Measurements from ENCODE around the gene FARS2.

FARS2 gene

DNA sequence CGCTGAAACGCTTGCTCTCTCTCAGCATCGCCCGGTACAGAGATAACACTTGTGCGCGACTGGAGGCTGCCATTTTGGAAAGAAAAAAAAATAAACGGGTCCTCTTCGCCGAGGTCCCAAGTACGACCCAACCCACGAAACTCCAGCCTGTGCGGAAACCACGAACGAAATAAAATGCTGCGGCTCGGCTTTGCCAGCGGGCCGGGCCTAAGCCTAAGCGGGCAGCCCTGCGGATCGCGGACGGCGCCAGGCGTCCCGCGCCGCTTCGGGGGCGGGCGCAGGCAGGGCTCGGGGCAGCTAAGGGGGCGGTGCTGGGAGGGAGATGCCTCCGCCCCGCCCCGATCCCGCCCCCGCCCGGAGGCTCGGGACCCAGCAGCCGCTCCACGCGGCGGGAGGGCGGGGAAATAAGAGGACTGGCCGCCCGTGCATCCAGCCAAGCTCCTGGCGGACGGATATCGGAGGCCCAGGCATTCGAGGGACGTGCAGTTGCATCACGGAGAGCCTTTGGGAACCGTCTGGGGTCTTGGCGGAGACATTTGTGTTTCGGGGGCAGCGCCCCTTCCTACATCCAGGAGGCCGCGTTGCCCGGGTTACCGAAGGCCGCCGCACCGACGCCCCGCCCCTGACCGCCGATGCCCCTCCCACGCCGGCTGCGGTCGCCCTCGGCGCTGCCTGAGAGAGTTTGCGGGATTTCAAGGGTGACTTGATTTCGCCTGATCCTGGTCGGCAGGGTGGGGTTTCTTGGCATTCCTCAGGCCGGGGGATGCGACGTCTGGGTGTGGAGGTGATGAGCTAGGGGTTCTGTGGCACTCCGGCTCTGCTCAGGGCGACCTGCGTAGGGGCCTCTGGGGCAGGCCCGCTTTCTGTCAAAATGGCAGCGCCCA is at the start of gene FARS2, which contains the start of gene LYRM4:
Gene FARS2 (plus strand): TSS at position 853 of the 884 bp plus-strand sequence.
Gene LYRM4 (minus strand): TSS at position 290 of the 884 bp plus-strand sequence. CDS start 217 bp downstream, at position 73.
- peak; percentile 82 for DNase-seq

DNA sequence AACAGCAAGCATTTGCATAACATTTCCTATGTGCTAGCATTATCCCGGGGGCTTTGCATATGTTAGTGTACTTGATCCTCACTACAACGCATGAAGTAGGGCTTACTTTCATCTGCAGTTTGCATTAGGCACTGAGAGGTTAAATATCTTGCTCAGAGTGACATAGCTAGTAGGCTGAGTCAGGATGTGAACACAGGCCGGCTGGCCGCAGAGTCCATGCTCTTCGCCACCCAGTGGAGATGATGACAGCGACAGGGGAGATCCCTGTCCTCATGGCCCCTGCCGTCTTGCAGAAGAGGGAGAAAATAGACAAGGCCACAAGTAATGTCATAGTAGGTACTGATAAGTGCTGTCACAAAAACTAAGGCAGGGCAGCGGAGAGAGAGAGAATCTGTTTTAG is 47.5 kb upstream of the FARS2 start:
- DNase-seq, result peak; percentile 66

DNA sequence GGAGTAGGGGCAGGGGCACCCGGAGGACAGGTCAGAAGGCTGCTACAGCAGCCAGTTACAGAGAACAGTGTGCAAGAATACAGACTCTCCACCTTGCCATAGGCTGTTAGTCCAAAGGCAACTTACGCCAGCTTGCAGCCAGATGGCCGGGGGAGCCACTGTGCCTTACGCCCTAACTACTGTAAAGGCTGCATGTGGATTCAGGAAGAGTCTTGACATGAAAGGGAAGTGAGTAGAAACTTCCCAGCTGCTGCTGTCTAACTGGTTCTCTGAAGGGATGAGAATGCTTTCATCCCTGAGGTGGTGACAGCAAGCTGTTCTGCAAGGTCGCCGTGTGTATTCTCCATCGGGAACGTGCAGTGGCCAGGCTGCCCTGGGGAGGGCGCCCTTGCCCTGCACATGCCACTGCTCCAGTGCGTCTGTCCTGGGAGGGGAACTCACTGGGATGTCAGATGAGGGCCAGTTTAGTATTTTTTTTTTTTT is 46.7 kb upstream of the FARS2 start:
- peak; percentile 80 for DNase-seq

DNA sequence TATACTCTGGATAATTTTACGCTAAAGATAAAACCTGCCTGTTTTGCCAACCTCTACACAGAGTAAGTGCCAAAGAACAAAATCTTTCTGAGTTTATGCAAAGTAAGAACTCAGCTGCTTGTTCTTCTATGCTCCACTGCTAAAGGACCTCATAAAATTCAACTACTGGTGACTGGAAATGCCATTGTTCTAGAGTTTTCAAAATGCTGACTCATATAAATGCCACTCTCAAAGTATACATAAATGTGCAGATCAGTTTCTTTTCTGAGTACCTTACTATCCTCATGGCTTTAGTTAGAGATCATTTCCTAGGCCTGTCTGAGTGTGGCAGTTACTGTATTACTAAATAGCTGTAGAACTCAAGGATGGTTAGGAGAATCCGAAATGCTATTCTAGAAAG is 46.2 kb upstream of the FARS2 start:
- peak; percentile 26 for DNase-seq

DNA sequence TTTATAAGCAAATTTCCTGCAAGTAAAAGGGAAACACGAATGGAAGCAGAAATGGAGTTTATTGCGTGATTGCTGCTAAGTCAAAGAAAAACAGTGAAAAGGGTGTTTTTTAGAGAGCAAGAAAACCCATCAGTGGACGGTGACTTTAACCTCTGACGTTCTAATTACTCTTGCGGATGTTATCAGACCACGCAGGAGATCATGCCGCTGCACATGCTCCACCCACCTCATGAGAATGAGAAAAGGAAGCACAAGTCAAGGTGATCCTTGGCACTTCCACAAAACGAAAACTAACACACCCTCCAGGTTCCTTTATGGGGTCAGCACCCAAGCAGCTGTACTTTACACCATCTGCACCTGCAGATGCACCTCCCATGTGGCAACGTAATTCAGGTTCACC is 45.5 kb upstream of the FARS2 start:
- no peak for DNase-seq

DNA sequence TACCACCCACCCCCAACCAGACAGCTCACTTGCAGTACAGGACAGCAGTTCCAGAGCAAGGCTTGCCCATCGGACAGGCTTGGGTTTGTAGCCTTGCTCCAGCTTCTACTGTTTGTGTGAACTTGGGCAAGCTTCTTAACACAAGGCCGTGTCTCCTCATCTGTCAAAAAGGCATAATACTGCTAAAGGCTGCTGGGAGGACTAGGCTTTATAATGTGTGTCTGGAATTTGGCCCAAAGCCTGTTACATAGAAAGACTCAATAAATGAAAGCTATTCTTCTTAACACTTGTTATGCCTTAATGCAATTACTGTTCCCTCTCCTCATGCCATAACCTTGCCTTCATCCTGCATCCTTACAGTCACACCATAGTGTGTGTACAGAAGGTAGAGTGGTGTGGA is 44.0 kb upstream of the FARS2 start:
- DNase-seq, result no peak

DNA sequence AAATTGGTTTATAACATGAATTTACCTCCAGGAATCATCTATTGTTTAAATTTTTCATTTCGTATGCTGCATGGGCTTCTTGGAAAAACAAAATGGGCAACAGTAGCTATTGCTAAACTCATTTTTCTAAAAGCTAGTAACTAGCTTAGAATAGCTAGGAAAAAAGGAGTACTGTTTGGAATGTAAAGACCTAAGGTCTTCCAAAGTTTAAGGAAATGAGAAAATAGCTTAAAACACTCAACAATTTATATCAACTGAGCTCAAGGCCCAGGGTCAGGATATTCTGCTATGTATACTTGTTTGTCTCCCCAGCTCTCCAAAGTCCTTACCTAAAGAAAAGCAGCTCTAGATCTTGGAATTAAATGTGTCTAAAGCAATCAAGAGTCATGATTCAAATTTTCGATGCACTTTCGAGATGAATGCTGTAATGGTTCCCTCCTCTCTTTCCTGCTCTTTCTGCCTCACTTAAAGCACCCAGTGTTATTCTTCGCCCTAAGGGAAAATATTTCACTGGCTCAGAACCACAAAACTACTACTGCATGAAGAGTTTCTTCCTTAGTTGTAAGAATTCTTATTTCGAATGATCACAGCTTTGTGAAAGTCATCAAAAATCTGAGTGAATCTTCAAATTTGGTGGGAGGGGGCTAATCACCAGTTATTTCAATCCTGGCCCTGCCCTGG is 42.2 kb upstream of the FARS2 start:
- no peak for DNase-seq

DNA sequence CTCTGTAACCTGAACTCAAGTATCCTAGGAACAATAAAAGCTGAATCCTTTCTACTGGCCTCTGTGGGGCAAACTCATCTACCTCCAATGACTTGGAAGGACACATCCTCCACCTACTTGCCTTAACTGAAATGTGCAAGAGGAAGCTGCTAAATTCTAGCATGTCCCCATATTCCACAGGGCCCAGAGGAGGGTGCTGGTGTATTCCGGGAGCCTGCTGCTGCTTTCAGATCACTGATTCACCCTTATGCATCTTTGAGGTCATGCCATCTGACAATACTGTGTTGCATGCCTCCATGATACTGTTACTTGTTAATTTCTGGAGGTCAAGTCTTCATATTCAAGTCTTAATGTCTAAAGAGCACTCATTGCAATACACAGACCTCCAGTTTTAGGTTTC is 40.9 kb upstream of the FARS2 start:
- no peak for DNase-seq

DNA sequence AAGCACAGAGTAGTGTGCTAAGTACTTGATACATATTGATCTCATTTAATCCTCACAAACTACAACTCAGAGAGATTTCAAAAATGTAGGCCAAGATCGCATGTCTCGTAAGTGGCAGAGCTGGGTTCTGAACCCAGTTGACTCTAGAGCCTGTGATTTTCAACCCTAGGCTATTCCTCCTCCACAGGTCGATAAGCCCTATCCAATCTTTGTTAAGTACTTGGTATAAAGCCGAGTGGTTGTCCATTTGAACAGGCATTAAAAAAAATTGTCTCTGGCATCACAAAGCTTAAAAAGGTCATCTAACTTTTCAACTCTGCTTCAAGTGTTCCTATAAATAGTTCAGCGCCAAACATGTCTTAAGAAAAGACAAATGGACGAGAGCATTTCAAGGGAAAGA is 38.0 kb upstream of the FARS2 start:
- DNase-seq, result no peak

DNA sequence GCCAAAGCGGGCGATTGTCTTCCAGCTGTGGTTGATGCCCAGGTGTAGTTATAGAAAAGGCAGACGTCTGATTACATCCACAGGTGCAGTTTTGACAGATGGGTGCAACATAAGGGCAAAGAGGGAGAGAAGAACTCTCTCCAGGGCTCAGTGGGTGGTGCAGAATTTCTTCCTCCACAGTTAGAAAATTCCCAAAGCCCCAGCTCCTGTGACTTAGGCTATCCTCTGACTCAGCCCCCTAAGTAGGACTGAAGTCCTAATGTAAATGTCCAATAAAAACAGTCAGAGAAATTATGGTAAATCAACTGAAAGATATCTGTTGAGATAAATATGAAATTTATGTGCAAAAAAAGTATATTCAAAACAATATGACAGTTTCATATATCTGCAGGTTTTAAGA is 32.0 kb upstream of the FARS2 start:
- no peak for DNase-seq

DNA sequence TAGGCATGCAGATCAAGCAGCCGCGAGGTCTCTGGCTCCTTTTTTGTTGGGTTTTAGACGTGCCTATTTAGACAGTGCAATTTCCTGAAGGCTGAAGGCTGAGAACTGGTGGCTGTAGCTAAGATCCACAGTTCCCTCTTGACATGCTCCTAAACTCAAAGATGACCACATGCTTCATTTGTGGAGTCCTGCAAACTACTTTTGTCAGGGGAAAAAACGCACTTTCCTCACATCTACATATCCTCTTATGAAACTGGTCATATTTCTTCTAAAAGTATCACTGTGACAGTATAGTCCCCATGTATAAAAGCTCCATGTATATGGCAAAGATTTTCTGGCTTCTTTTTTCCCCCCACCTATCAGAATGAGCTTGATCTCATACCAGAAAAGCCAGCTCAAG is 31.2 kb upstream of the FARS2 start:
- no peak for DNase-seq

DNA sequence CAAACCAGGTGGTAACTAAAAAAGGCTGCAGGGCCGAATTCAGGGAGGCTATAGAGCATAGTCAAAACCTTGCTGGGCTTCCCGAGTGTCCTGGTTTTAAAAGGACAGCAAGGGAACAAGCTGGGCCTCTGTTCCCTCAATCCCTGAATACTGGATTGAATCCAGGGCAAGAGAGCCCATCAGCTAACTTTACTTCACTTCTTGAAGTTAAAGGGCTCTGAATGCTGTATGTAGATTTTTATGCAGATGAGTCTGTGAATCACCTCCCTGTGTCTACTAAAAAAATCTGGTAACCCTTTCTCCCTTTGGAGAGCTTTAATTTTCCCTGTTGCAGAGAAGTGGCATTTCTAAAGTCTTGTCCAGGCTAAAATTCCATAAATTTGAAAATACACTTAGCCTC is 30.0 kb upstream of the FARS2 start:
- no peak for DNase-seq

DNA sequence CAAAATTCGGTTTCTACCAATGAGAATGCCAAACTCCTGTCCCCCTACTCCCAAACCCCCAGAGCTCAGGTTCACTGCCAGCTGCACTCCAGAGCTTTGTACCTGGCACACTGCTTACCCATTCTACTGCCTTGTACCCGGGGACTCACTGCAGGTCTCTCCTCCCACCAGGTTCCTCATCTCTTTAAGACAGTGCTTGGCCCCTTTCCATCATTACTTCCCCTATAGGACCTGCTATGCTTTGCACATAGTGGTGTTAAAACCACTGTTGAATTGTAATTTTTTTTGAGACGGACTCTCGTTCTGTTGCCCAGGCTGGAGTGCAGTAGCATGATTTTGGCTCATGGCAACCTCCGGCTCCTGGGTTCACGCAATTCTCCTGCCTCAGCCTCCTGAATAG is 26.4 kb upstream of the FARS2 start:
- no peak for DNase-seq

DNA sequence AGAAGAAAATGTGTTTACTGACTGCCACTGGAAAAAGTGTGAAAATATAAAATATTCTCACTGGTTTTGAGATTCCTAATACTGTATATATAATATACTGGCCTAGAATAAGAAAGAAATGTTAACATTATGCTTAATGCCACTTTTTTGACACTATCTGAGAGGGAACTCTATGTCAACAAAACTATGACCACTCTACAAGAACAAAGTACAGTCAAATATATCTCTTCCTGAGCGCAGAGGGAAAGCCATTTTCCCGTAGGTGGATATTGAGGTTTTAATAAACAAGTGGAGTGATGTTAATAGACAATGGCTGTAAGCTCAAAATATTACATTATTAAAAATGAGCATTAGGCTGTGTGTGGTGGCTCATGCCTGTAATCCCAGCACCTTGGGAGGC is 25.5 kb upstream of the FARS2 start:
- DNase-seq, result no peak

DNA sequence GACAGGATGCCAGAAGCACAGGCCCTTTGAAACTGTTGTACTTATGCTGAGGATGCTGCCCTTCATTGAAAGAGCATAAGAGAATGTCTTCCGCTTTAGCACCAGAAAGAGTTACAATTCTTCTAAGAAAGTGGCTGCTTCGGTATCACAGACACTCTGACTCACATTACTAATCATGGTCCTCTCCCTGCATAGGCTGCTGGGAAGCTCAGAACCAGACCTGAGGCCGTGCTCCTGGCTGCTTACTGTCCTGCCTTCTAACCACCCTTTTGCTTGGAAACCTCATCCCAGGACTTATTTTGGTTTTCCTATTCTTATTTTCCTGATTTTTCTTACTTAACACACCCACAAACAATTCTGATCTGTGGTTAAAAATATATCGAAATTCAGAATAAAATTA is 23.5 kb upstream of the FARS2 start:
- no peak for DNase-seq

DNA sequence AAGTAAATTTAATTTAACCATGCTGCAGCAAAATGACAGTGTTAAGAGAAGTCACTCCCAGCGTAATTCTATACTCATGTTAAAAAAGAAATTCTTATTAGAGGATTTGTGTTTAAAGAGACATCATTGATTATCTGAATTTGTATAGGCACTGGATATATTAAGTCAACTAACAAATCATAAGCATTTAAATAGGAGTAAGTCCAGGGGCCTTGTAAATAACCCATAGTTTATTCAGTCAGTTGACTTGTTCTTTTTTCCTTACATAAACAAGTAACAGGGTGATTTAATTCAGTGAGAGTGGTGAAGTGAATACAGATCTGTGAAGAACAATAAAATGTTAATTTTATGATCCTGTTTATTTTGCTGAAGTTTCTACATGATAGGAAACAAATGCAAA is 23.0 kb upstream of the FARS2 start:
- no peak for DNase-seq

DNA sequence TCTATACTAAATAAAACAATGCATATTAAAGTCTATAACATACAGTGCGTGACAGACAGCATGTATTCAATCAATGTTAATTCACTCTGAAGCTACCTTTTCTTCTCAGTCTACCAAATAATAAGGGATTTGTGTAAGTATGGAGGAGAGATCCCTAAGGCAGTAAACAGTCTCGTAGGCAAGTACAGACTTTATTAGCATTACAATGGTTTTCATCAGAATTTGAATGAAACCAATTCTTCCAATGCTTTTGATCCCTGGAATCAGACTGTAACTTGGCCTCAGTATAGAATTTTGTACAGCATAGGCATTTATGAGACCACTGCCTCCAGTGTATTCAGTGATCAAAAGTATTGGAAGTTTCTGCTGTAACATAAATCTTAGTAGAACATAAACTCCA is 20.1 kb upstream of the FARS2 start:
- DNase-seq, result no peak

DNA sequence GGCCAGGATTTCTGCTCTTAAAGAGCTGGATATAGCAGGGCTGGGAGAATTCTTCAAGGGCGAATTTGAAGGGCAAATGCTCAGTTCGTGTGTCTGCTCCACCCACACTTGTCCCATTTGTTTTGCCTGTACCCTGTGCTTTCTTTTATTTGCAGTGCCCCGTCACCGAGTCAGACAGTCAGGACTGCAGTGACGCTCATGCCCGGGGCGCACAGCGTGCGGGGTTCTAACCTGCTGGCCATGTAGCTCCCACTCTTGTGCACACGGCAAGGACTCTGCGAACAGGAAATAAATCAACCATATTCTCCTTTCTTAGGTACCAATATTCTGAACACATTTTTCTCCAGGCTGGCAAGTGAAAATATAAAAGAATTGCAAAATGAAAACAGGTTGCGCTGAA is 18.2 kb upstream of the FARS2 start:
- DNase-seq, result no peak

DNA sequence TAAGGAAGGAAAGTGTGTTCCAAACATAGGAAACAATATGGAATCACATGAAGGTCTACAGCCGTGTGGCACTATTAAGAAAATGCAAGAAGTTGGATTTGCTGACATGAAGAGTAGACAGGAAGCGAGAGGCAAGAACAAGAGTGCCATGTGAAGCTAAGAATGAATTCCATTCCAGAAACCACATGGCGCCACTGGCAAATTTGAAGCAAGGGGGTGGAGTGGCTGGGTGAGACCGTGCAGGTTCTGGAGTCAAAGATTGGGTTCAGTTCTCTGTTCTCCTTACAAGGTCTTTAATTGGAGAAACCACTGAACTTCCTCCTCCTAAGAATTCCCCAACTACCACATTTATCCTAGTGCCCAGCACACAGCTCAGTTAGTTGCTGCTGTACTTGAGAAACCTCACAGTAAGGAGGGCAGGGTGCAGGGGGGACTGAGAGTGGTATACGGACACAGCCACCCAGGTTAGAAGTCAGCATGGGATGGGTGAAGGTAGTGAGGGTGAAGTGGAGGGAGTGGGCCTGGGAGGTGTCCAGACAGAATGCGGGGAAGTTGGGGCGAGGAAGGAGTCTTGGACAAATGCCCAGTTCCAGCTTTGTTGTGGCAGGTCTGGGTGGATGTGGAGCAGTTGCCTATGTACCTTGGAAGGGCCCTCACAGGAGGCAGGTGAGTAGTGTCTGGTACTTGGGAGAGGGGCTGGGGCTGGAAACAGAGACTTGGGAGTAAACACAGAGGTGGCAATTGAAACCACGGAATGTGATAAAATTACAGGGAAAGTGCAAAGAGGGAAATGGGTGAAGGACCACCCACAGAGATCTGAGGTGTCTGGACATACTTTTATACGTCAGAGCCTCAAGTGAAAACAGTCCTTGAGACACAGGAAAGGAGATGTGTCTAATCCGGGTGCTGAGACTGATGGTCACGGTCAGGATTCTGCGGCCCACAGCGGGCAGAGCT is 14.9 kb upstream of the FARS2 start:
- peak; percentile 14 for DNase-seq

DNA sequence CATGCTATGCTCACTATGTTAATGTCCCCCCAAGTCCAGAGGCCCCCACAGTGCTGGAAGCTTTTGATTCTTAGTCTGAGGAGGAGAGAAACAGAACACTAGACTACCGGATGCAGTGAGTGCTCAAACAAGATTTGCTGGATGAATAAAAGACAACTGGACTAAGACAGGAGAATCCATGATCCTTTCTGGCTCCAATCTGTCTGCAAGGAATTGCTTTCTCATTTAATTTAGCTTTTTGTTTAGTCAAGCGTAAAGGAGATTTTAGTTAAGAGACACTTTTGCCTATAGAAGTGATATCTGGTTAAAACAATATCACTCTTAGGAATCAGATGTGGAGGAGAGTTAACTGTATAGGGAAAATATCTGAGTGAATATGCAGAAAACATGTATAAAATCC is 14.1 kb upstream of the FARS2 start:
- DNase-seq, result no peak

DNA sequence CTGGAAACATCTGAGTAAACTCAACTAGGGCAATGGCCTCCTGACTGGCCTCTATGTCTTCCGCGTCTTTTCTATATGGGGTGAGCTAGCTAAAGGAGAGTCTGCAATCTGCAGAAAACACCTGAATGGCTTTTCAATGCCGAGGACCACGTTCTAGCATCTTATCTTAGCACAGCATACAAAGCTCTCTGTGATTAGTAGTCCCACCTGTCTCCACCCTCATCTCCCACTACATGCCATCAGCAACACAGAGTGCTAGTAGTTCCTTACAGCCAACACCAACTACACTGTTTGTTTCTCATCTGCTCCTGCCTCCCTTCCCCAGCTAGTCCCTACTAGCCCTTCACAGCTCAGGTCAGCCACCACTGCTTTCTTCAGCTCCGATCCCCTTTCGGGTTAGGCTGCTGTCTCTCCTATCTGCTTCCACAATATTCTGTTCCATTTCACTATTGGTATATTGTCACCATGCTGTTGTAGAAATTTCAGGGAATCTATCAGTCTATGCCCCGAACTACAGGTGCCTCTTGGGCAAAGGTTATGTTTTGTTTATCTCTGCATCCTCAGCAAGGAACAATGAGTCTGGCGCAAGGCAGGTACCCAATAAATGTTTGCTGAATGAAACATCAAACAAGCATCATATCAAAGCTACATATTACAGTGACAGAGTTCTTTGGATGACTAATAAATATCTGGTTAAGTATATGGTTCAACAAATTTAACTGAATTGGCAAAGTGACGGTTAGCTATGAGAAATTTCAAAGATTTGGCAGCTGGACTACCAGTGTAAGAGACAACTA is 12.8 kb upstream of the FARS2 start:
- DNase-seq, result no peak

DNA sequence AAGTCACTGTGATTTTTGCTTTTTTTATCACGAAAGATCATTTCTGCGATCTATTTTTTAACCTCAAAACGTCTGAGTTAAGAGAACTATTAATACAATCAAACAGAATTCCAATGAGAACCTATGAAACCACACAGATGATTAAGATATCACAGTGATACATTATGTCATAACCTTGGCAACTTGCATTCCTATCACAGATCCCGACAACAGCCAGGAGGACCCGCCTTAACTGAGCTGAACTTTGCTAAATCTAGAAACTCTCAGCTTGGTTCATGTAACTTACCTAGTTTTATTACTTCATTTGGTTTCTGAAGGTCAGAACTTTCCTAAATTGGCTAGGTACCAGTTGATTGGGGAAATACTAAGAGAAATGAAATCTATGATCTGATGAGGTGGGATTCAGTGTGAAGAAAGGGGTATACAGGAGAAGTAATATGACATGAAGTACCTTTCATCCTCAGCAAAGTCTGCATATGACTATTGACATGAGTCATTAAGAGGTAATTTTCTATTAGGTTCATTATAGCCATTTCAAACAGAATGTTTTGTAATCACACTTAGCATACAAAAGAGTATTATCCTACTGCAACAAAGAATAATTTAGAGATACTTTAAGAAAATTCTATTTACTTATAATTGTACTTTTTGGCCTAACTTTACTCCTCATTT is 11.7 kb upstream of the FARS2 start:
- peak; percentile 23 for DNase-seq

Measured in fibroblast of upper back skin (primary cell).